CD4-positive, alpha-beta T cell (primary cell): ENCODE data around the gene UBE2L6. TPM values are rescaled to one million over a fixed set of nuclear protein-coding genes. Genes with fewer than 3 reads are reported as not detected.

Experiments used
- ATAC-seq: fragments of 200-7000 bp; cut with Tn5 transposase; one replicate; pipeline ENCODE4 v1.10.0; 2022; ENCODE audit warnings: mild to moderate bottlenecking; ENCODE audit not compliant: poor library complexity
- CTCF ChIA-PET: fragments of 350-600 bp; sonication (Branson Sonifier 250); formaldehyde crosslinking; loops from one replicate; lab custom pipeline; 2021; ENCODE audit warnings: antibody characterized with exemption, inconsistent platforms; lab: Charles Lee
- POLR2A ChIA-PET: fragments of 350-600 bp; sonication (Branson Sonifier 250); formaldehyde crosslinking; loops from one replicate; lab custom pipeline; 2021; ENCODE audit warnings: antibody characterized with exemption, inconsistent platforms; lab: Charles Lee
- DNase-seq, 14 experiments: peaks; one replicate each; pipeline ENCODE4 v3.0.0-alpha.2; 2013 to 2020; ENCODE audit warnings: mixed read lengths in 2 of 14
- H3K27ac ChIP-seq, 2 donors: one replicate each; pipeline versions ENCODE4 v1.5.1 to v1.7.0; 2013; ENCODE audit warnings: low read length in 2 of 2, low read depth in 1 of 2, mild to moderate bottlenecking in 1 of 2
- H3K27me3 ChIP-seq, 2 experiments: 1 replicate in 1 of 2; 2 replicates in 1 of 2; pipeline versions ENCODE4 v1.6.1 to v1.7.0; 2013; ENCODE audit warnings: low read length in 2 of 2, control low read depth in 1 of 2, mild to moderate bottlenecking in 1 of 2, moderate library complexity in 1 of 2; ENCODE audit not compliant: insufficient read depth in 2 of 2, control insufficient read depth in 1 of 2
- H3K36me3 ChIP-seq: one replicate; pipeline ENCODE4 v1.6.1; 2013; ENCODE audit warnings: low read length, control low read depth; ENCODE audit not compliant: insufficient read depth
- H3K4me1 ChIP-seq: one replicate; pipeline ENCODE4 v1.6.1; 2013; ENCODE audit warnings: low read length, control low read depth; ENCODE audit not compliant: insufficient read depth
- H3K4me3 ChIP-seq: one replicate; pipeline ENCODE4 v1.5.1; 2013; ENCODE audit warnings: mild to moderate bottlenecking, low read length, moderate library complexity
- H3K9me3 ChIP-seq, 2 experiments: 1 replicate in 1 of 2; 2 replicates in 1 of 2; pipeline versions ENCODE4 v1.6.1 to v1.7.0; 2013; ENCODE audit warnings: low read length in 2 of 2, mild to moderate bottlenecking in 2 of 2, control low read depth in 1 of 2, moderate library complexity in 1 of 2; ENCODE audit not compliant: control insufficient read depth in 1 of 2, insufficient read depth in 1 of 2
- H3K27ac Mint-ChIP-seq: one replicate; pipeline ENCODE4 v1.8.0; 2020; ENCODE audit warnings: mixed read lengths
- H3K27me3 Mint-ChIP-seq: one replicate; pipeline ENCODE4 v1.8.0; 2021; ENCODE audit warnings: mixed read lengths
- H3K36me3 Mint-ChIP-seq: one replicate; pipeline ENCODE4 v1.8.0; 2021; ENCODE audit warnings: low read depth, mixed read lengths
- H3K4me1 Mint-ChIP-seq: one replicate; pipeline ENCODE4 v1.8.0; 2021; ENCODE audit warnings: low read depth, mixed read lengths
- H3K4me3 Mint-ChIP-seq: one replicate; pipeline ENCODE4 v1.8.0; 2020; ENCODE audit warnings: mild to moderate bottlenecking, mixed read lengths
- H3K9me3 Mint-ChIP-seq: one replicate; pipeline ENCODE4 v1.8.0; 2020; ENCODE audit warnings: mixed read lengths
- intact Hi-C, 2 experiments: fragments of 100-400 bp; cut with DNase I in 1 of 2; cut with micrococcal nuclease in 1 of 2; formaldehyde crosslinking; loops; one replicate each; pipeline versions ENCODE4 v1.15.1 to v1.9.0; 2023 to 2025; cut with DNase I, micrococcal nuclease
- total RNA-seq, 174 experiments: library from RNA in 2 of 174; stranded (reverse) in 2 of 174; gene quantifications; one replicate each; pipeline ENCODE4 v1.2.3 and lab custom pipeline; 2021 to 2026
- TF ChIP-seq, protein P1 (sequence below): fragments of 200-600 bp; IDR thresholded peaks from one replicate; pipeline ENCODE4 v1.8.0; 2022; ENCODE audit warnings: antibody characterized with exemption, mild to moderate bottlenecking

Gene UBE2L6
- total RNA-seq, 2 experiments from 2014 or later, result 35.0 to 36.2 TPM

DNA sequence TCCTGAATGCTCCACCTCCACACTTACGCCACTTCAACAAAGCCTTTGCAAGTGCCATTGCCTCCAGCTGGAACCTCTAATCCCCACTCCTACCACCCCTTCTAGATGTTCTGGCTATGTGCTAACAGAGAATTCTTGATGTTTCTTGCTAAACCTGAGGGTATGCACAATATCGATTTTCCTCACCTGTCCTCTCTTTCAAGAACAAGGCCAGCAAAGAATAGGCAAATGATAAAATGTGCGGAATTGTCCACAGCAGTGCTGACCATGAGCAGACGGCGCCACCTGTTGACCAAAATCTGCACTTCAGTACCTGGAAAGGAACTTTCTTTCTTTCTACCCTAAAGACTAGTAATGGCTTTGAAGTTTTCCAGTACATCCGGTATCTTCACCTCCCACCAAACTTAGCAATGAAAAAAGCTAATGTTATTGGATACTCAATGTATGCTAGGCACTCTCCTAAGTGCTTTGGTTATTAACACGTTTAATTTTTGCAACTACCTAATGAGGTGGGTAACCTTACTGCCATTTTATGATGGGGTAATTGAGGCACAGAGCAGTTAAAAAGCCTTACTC is 40.3 kb downstream of the UBE2L6 start:
- H3K27ac Mint-ChIP-seq, result peak overlapping the region; percentile 47
- peak; percentile 54 to 86 (median 73) for DNase-seq

DNA sequence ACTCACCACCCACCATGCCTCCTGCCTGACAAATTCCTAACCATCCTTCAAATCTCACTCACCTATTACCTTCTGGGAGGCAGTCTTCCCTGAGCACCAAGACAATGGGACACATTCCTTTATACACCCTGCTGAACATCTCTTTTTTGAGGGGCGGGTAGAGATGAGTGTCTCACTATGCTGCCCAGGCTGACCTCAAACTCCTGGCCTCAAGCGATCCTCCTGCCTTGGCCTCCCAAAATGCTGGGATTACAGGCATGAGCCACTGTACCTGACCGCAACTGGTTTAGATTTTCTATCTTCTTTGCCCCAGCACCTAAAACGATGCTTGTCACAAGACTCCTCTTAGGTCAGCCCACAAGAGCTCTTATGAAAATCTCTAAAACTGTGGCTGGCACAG is 44.1 kb downstream of the UBE2L6 start:
- intact Hi-C loops, result no loop called here
- no peak for ATAC-seq
- no peak overlapping the region for H3K4me3 ChIP-seq
- H3K27me3 Mint-ChIP-seq, result no peaks in the 10 kb centered on the region
- DNase-seq, result no peak
- peaks cover 11% of the 10 kb centered on the region for H3K4me1 Mint-ChIP-seq
- no peak overlapping the region for H3K4me3 Mint-ChIP-seq
- TF ChIP-seq, protein P1, sequence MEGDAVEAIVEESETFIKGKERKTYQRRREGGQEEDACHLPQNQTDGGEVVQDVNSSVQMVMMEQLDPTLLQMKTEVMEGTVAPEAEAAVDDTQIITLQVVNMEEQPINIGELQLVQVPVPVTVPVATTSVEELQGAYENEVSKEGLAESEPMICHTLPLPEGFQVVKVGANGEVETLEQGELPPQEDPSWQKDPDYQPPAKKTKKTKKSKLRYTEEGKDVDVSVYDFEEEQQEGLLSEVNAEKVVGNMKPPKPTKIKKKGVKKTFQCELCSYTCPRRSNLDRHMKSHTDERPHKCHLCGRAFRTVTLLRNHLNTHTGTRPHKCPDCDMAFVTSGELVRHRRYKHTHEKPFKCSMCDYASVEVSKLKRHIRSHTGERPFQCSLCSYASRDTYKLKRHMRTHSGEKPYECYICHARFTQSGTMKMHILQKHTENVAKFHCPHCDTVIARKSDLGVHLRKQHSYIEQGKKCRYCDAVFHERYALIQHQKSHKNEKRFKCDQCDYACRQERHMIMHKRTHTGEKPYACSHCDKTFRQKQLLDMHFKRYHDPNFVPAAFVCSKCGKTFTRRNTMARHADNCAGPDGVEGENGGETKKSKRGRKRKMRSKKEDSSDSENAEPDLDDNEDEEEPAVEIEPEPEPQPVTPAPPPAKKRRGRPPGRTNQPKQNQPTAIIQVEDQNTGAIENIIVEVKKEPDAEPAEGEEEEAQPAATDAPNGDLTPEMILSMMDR, result no peak
- H3K27ac ChIP-seq, result no peak overlapping the region
- H3K36me3 Mint-ChIP-seq, result peaks cover under 1% of the 10 kb centered on the region
- peaks cover 5% of the 10 kb centered on the region for H3K4me1 ChIP-seq
- no peak overlapping the region for H3K27ac Mint-ChIP-seq
- ChIA-PET POLR2A (interaction anchor here (1.6 to 4.8 kb wide), 2 partner anchors 8 to 31 kb away, joined by 7 to 28 read pairs; partner anchors contain the start of gene SLC43A1), CTCF (interaction anchor here (9.3 kb wide), 1 partner anchor 30 kb away, joined by 130 read pairs; no protein-coding TSS in a partner anchor)
- peaks cover 5% of the 10 kb centered on the region for H3K36me3 ChIP-seq
- H3K9me3 Mint-ChIP-seq, result no peaks in the 10 kb centered on the region
- no peaks in the 10 kb centered on the region for H3K9me3 ChIP-seq
- H3K27me3 ChIP-seq, result no peaks in the 10 kb centered on the region

More for the DNA sequence above, 40.3 kb downstream of the UBE2L6 start:
- Mint-ChIP-seq H3K4me1 (peaks cover 25% of the 10 kb centered on the region), H3K9me3 (no peaks in the 10 kb centered on the region), H3K27me3 (no peaks in the 10 kb centered on the region), H3K4me3 (peak overlapping the region; percentile 5), H3K36me3 (peaks cover 5% of the 10 kb centered on the region)
- Histone ChIP-seq H3K4me1 (peaks cover 24% of the 10 kb centered on the region), H3K27ac (no peak overlapping the region), H3K4me3 (no peak overlapping the region), H3K27me3 (no peaks in the 10 kb centered on the region), H3K9me3 (no peaks in the 10 kb centered on the region), H3K36me3 (peaks cover 11% of the 10 kb centered on the region)
- TF ChIP-seq, protein P1, result peak; percentile 96
- ChIA-PET POLR2A (interaction anchor here (0.9 to 4.8 kb wide), 6 partner anchors 10 to 118 kb away, joined by 3 to 28 read pairs (median 3); partner anchors contain the start of gene SLC43A1), CTCF (interaction anchor here (0.7 to 9.3 kb wide), 15 partner anchors 12 to 273 kb away, joined by 3 to 130 read pairs (median 4); partner anchors contain the start of genes SLC43A1 and UBE2L6)
- no peak for ATAC-seq
- intact Hi-C loops, result loop anchor here (1.0 to 2.0 kb wide), 5 partner anchors 34 to 182 kb away; partner anchors contain the start of gene YPEL4 (in 1 of the 2)

DNA sequence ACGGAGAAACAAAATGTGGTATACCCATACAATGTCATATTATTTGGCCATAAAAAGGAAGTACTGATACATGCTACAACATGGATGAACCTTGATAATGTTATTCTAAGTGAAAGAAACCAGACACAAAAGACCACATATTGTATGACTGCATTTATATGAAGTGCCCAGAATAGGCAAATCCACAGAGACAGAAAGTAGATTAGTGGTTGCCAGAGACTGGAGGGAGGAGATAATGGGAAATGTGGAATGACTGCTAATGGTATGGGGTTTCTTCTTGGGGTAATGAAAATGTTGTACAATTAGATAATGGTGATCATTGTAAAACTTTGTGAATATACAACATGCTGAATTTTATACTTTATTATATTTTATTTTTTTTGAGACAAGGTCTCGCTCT is 46.4 kb downstream of the UBE2L6 start:
- Histone ChIP-seq H3K27me3 (no peaks in the 10 kb centered on the region), H3K27ac (no peak overlapping the region), H3K36me3 (no peaks in the 10 kb centered on the region), H3K9me3 (no peaks in the 10 kb centered on the region), H3K4me1 (peaks cover 1% of the 10 kb centered on the region), H3K4me3 (no peak overlapping the region)
- TF ChIP-seq, protein P1, result no peak
- ChIA-PET POLR2A (no interaction called here), CTCF (no interaction called here)
- no peaks in the 10 kb centered on the region for H3K36me3 Mint-ChIP-seq
- H3K27ac Mint-ChIP-seq, result no peak overlapping the region
- DNase-seq, result no peak
- intact Hi-C loops, result no loop called here
- H3K9me3 Mint-ChIP-seq, result no peaks in the 10 kb centered on the region
- H3K4me1 Mint-ChIP-seq, result no peaks in the 10 kb centered on the region
- no peak for ATAC-seq
- no peaks in the 10 kb centered on the region for H3K27me3 Mint-ChIP-seq
- no peak overlapping the region for H3K4me3 Mint-ChIP-seq
